GM12878 (cell line): ENCODE results near the gene LUZP2. TPM values are rescaled to one million over a fixed set of nuclear protein-coding genes. Genes with fewer than 3 reads are reported as not detected.

Source experiments
- ATAC-seq: fragments of 200-7000 bp; cut with Tn5 transposase; 3 replicates; pipeline ENCODE4 v1.9.1; 2020; ENCODE audit warnings: mild to moderate bottlenecking, moderate library complexity
- BruUV-seq: library from RNA; stranded (reverse); fragments of 400-500 nt; replicated peaks from 2 replicates; lab custom pipeline; 2021; lab: Mats Ljungman, UMichigan
- CTCF ChIA-PET: fragments of 300-600 bp; sonication (Branson Sonifier 250); formaldehyde crosslinking; extraction: SDS; loops from one replicate; lab custom pipeline; 2021; ENCODE audit warnings: inconsistent platforms; lab: Yijun Ruan, JAX
- POLR2A ChIA-PET: fragments of 350-600 bp; formaldehyde crosslinking; extraction: SDS; loops from one replicate; lab custom pipeline; 2021; ENCODE audit warnings: inconsistent platforms; lab: Charles Lee
- RAD21 ChIA-PET: fragments of 300-600 bp; sonication (Branson Sonifier 250); formaldehyde crosslinking; loops from one replicate; lab custom pipeline; 2023; ENCODE audit warnings: antibody characterized with exemption; ENCODE audit not compliant: unreplicated experiment; lab: Charles Lee
- SMC1A ChIA-PET: fragments of 300-600 bp; sonication (Branson Sonifier 250); formaldehyde crosslinking; loops from one replicate; lab custom pipeline; 2023; ENCODE audit not compliant: unreplicated experiment, uncharacterized antibody; lab: Charles Lee
- DNase-seq: peaks from one replicate; pipeline ENCODE4 v3.0.0-alpha.2; 2011; ENCODE audit warnings: low read depth, low spot score
- FAIRE-seq: peaks from 3 replicates; lab custom pipeline; 2011; peaks lifted over from hg19 to GRCh38; lab: Jason Lieb, UNC
- H2AFZ ChIP-seq: 2 replicates; pipeline ENCODE4 v1.6.0; 2011; ENCODE audit warnings: low read depth, low read length, control low read depth; ENCODE audit not compliant: control insufficient read depth
- H3K27ac ChIP-seq: 2 replicates; pipeline ENCODE4 v1.5.1; 2011; ENCODE audit warnings: control low read depth; ENCODE audit not compliant: control insufficient read depth, insufficient read depth
- H3K27me3 ChIP-seq, 2 experiments: replicated peaks in 1 of 2; 2 replicates each; pipeline versions ENCODE4 v1.6.0 to v1.6.1; 2011; ENCODE audit warnings: low read length in 1 of 2; ENCODE audit not compliant: control insufficient read depth in 2 of 2, insufficient read depth in 2 of 2
- H3K36me3 ChIP-seq, 2 experiments: 2 replicates each; pipeline ENCODE4 v1.5.1; 2011; ENCODE audit warnings: low read length in 1 of 2; ENCODE audit not compliant: control insufficient read depth in 2 of 2, insufficient read depth in 2 of 2
- H3K4me1 ChIP-seq: 2 replicates; pipeline ENCODE4 v1.6.1; 2011; ENCODE audit warnings: mild to moderate bottlenecking, low read length, moderate library complexity, mixed read lengths; ENCODE audit not compliant: control insufficient read depth, insufficient read depth
- H3K4me2 ChIP-seq: 2 replicates; pipeline ENCODE4 v1.6.0; 2011; ENCODE audit warnings: control low read depth; ENCODE audit not compliant: control insufficient read depth, insufficient read depth
- H3K4me3 ChIP-seq: fragments of 200-600 bp; sonication (generic); 2 replicates; pipeline ENCODE4 v1.5.1; 2016
- H3K79me2 ChIP-seq: 2 replicates; pipeline ENCODE4 v1.6.0; 2011; ENCODE audit warnings: low read length; ENCODE audit not compliant: control insufficient read depth, insufficient read depth
- H3K9ac ChIP-seq: 2 replicates; pipeline ENCODE4 v1.8.0; 2011; ENCODE audit warnings: low read length, control low read depth, mixed read lengths; ENCODE audit not compliant: control insufficient read depth, insufficient read depth
- H3K9me3 ChIP-seq: replicated peaks from 3 replicates; pipeline ENCODE4 v1.5.1; 2011; ENCODE audit warnings: mild to moderate bottlenecking, low read length; ENCODE audit not compliant: control insufficient read depth, insufficient read depth
- H4K20me1 ChIP-seq: 2 replicates; pipeline ENCODE4 v1.6.0; 2011; ENCODE audit not compliant: control insufficient read depth, insufficient read depth
- BRCA1 ChIP-seq: IDR thresholded peaks from 2 replicates; pipeline ENCODE4 v1.6.1; 2011; ENCODE audit warnings: low read depth, low read length, improper control_type of control experiment
- CEBPB ChIP-seq, 2 experiments: fragments of 150-350 bp in 1 of 2; IDR thresholded peaks; 2 replicates each; pipeline ENCODE4 v1.6.1; 2012 to 2014; ENCODE audit warnings: low read depth in 2 of 2, low read length in 2 of 2, borderline replicate concordance in 1 of 2, inconsistent platforms in 1 of 2
- CHD4 ChIP-seq: fragments of 200-600 bp; sonication (generic); IDR thresholded peaks from 2 replicates; pipeline ENCODE4 v1.6.1; 2016; ENCODE audit warnings: mild to moderate bottlenecking
- GATAD2B ChIP-seq: fragments of 450-650 bp; conservative IDR thresholded peaks from 2 replicates; pipeline ENCODE4 v1.6.1; 2017; ENCODE audit warnings: low read depth, mild to moderate bottlenecking, moderate library complexity
- IRF4 ChIP-seq: IDR thresholded peaks from 2 replicates; pipeline ENCODE4 v1.6.1; 2011; ENCODE audit warnings: low read depth, low read length
- JUND ChIP-seq: IDR thresholded peaks from 2 replicates; pipeline ENCODE4 v1.6.1; 2012; ENCODE audit warnings: low read depth, mild to moderate bottlenecking, low read length, improper control_type of control experiment, moderate library complexity
- NFIC ChIP-seq: IDR thresholded peaks from 2 replicates; pipeline ENCODE4 v1.6.1; 2012; ENCODE audit warnings: low read depth, mild to moderate bottlenecking, inconsistent platforms, low read length, moderate library complexity
- NR2C2 ChIP-seq: IDR thresholded peaks from 2 replicates; pipeline ENCODE4 v1.6.1; 2011; ENCODE audit warnings: borderline replicate concordance, low read depth; ENCODE audit not compliant: control insufficient read depth, insufficient read length
- NR2F1 ChIP-seq: fragments of 450-650 bp; conservative IDR thresholded peaks from 2 replicates; pipeline ENCODE4 v1.6.1; 2017; ENCODE audit warnings: mild to moderate bottlenecking
- PAX5 ChIP-seq: IDR thresholded peaks from 2 replicates; pipeline ENCODE4 v1.6.1; 2011; ENCODE audit warnings: low read depth, low read length, borderline replicate concordance
- ZBED1 ChIP-seq: IDR thresholded peaks from 2 replicates; pipeline ENCODE4 v1.6.1; 2016; ENCODE audit warnings: borderline replicate concordance
- ZNF217 ChIP-seq: fragments of 450-650 bp; IDR thresholded peaks from 2 replicates; pipeline ENCODE4 v1.6.1; 2017; ENCODE audit warnings: antibody characterized with exemption, mild to moderate bottlenecking
- ZNF274 ChIP-seq: IDR thresholded peaks from one replicate; pipeline ENCODE4 v1.8.0; 2011; ENCODE audit not compliant: insufficient read length, insufficient read depth
- WGBS: methylation state at CpG from one replicate; pipeline ENCODE4 v1.1.6; 2016; ENCODE audit warnings: low lambda C conversion rate; ENCODE audit not compliant: insufficient replicate concordance, insufficient coverage; ENCODE audit errors: missing lambda C conversion rate; 5-methylcytosine and 5-hydroxymethylcytosine counted together
- in situ Hi-C: fragments of 300-500 bp; cut with MboI; formaldehyde crosslinking; loops from 9 replicates; pipeline ENCODE4 v1.14.3; 2018; ENCODE audit warnings: mixed read lengths
- intact Hi-C: fragments of 100-400 bp; cut with micrococcal nuclease; formaldehyde crosslinking; loops from one replicate; pipeline ENCODE4 v1.14.2; 2022; ENCODE audit not compliant: unreplicated experiment
- polyA plus RNA-seq, 11 experiments: library from polyadenylated mRNA; depleted of rRNA in 4 of 11; unstranded in 6 of 11; stranded (reverse) in 5 of 11; fragments of >200 nt; fragmentation: Nextera tagmentation in 4 of 11; fragmentation: Illumina TruSeq in 1 of 11; extraction: Ambion mirVana in 4 of 11; extraction: Trizol in 1 of 11; gene quantifications; 1 replicate in 1 of 11; 2 replicates in 10 of 11; pipeline versions ENCODE4 v1.2.1 to v1.2.3, GENCODE V29; 2011 to 2016; ENCODE audit warnings: inconsistent platforms in 2 of 11, missing spikeins in 2 of 11, low read depth in 1 of 11
- total RNA-seq, 4 experiments: library from RNA; depleted of rRNA in 3 of 4; stranded (reverse); fragments of >200 nt in 3 of 4; fragmentation: Illumina TruSeq in 1 of 4; extraction: Trizol in 1 of 4; gene quantifications; 2 replicates each; pipeline versions ENCODE4 v1.2.1 to v1.2.3, GENCODE V29; 2013 to 2021
- TF ChIP-seq, protein P1 (sequence below): fragments of 450-650 bp; conservative IDR thresholded peaks from 2 replicates; pipeline ENCODE4 v1.6.1; 2017; ENCODE audit warnings: mild to moderate bottlenecking, moderate library complexity
- TF ChIP-seq, protein P2 (sequence below): IDR thresholded peaks from 2 replicates; pipeline ENCODE4 v1.6.1; 2012; ENCODE audit warnings: improper control_type of control experiment, low read depth, low read length; ENCODE audit not compliant: insufficient replicate concordance
- TF ChIP-seq, protein P3 (sequence below), 3 experiments: IDR thresholded peaks in 2 of 3; conservative IDR thresholded peaks in 1 of 3; 2 replicates each; pipeline ENCODE4 v1.5.1; 2011; ENCODE audit warnings: low read depth in 3 of 3, low read length in 3 of 3, mild to moderate bottlenecking in 3 of 3, control low read depth in 2 of 3, moderate library complexity in 2 of 3, inconsistent platforms in 1 of 3, mixed read lengths in 1 of 3; ENCODE audit not compliant: control insufficient read depth in 2 of 3, insufficient read depth in 1 of 3; ENCODE audit errors: extremely low read depth in 1 of 3

The LUZP2 gene
- total and polyA plus RNA-seq, 10 of the 15 experiments (the other 5 are each of a cell fraction or from before 2014, with no cell fraction given) = not detected

DNA sequence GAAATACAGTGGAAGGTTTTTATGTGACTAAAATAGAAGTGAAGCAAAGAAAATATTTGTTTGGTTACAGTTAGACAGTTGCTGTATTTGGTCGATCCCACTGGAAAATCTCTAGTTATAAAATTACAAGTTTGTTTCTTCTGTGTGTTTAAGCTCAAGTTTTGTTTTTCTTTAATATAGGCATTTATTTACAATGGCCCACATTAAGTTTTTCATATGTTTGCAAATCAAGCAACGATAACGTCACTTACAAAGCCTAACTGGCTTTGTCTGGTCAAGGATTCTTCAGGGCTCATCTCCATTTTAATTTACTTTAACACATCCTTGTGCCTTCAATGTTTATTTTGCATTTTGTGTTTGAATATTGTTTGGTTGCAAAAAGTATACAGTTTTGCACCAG lies 270.6 kb downstream of the LUZP2 start:
- Histone ChIP-seq H3K9me3 (no peaks in the 10 kb centered on the region), H3K27me3 (no peaks in the 10 kb centered on the region), H3K27ac (no peak overlapping the region), H3K4me3 (no peak overlapping the region), H3K36me3 (no peaks in the 10 kb centered on the region), H3K4me2 (no peak overlapping the region), H4K20me1 (no peaks in the 10 kb centered on the region)
- WGBS = 63% methylated on average over 3 of the region's 3 CpGs
- BruUV-seq = no TSS peak
- DNase-seq (no peak), FAIRE-seq (no peak), ATAC-seq (no peak)
- in situ Hi-C loops = no loop called here
- ChIA-PET CTCF (no interaction called here), POLR2A (no interaction called here), SMC1A (no interaction called here)
- TF ChIP-seq NR2F1 = no peak
- no peak for TF ChIP-seq CEBPB (IDR thresholded peaks at IDR 0.05; ENCODE audit: borderline replicate concordance in 1 of 2, low read depth in 2 of 2, low read length in 2 of 2)
- no peak for TF ChIP-seq ZBED1
- TF ChIP-seq ZNF217 = no peak
- TF ChIP-seq ZNF274 = no peak
- TF ChIP-seq NR2C2 = no peak
- no peak for TF ChIP-seq IRF4
- TF ChIP-seq, protein P1, sequence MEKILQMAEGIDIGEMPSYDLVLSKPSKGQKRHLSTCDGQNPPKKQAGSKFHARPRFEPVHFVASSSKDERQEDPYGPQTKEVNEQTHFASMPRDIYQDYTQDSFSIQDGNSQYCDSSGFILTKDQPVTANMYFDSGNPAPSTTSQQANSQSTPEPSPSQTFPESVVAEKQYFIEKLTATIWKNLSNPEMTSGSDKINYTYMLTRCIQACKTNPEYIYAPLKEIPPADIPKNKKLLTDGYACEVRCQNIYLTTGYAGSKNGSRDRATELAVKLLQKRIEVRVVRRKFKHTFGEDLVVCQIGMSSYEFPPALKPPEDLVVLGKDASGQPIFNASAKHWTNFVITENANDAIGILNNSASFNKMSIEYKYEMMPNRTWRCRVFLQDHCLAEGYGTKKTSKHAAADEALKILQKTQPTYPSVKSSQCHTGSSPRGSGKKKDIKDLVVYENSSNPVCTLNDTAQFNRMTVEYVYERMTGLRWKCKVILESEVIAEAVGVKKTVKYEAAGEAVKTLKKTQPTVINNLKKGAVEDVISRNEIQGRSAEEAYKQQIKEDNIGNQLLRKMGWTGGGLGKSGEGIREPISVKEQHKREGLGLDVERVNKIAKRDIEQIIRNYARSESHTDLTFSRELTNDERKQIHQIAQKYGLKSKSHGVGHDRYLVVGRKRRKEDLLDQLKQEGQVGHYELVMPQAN = no peak
- no peak for TF ChIP-seq NFIC
- TF ChIP-seq JUND = no peak
- no peak for TF ChIP-seq CHD4
- TF ChIP-seq PAX5 = no peak
- TF ChIP-seq, protein P2, sequence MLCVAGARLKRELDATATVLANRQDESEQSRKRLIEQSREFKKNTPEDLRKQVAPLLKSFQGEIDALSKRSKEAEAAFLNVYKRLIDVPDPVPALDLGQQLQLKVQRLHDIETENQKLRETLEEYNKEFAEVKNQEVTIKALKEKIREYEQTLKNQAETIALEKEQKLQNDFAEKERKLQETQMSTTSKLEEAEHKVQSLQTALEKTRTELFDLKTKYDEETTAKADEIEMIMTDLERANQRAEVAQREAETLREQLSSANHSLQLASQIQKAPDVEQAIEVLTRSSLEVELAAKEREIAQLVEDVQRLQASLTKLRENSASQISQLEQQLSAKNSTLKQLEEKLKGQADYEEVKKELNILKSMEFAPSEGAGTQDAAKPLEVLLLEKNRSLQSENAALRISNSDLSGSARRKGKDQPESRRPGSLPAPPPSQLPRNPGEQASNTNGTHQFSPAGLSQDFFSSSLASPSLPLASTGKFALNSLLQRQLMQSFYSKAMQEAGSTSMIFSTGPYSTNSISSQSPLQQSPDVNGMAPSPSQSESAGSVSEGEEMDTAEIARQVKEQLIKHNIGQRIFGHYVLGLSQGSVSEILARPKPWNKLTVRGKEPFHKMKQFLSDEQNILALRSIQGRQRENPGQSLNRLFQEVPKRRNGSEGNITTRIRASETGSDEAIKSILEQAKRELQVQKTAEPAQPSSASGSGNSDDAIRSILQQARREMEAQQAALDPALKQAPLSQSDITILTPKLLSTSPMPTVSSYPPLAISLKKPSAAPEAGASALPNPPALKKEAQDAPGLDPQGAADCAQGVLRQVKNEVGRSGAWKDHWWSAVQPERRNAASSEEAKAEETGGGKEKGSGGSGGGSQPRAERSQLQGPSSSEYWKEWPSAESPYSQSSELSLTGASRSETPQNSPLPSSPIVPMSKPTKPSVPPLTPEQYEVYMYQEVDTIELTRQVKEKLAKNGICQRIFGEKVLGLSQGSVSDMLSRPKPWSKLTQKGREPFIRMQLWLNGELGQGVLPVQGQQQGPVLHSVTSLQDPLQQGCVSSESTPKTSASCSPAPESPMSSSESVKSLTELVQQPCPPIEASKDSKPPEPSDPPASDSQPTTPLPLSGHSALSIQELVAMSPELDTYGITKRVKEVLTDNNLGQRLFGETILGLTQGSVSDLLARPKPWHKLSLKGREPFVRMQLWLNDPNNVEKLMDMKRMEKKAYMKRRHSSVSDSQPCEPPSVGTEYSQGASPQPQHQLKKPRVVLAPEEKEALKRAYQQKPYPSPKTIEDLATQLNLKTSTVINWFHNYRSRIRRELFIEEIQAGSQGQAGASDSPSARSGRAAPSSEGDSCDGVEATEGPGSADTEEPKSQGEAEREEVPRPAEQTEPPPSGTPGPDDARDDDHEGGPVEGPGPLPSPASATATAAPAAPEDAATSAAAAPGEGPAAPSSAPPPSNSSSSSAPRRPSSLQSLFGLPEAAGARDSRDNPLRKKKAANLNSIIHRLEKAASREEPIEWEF = no peak
- no peak for TF ChIP-seq BRCA1
- TF ChIP-seq GATAD2B = no peak
- TF ChIP-seq, protein P3, sequence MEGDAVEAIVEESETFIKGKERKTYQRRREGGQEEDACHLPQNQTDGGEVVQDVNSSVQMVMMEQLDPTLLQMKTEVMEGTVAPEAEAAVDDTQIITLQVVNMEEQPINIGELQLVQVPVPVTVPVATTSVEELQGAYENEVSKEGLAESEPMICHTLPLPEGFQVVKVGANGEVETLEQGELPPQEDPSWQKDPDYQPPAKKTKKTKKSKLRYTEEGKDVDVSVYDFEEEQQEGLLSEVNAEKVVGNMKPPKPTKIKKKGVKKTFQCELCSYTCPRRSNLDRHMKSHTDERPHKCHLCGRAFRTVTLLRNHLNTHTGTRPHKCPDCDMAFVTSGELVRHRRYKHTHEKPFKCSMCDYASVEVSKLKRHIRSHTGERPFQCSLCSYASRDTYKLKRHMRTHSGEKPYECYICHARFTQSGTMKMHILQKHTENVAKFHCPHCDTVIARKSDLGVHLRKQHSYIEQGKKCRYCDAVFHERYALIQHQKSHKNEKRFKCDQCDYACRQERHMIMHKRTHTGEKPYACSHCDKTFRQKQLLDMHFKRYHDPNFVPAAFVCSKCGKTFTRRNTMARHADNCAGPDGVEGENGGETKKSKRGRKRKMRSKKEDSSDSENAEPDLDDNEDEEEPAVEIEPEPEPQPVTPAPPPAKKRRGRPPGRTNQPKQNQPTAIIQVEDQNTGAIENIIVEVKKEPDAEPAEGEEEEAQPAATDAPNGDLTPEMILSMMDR (IDR thresholded peaks at IDR 0.05 in 2 of 3, conservative IDR thresholded peaks at IDR 0.05 in 1 of 3; ENCODE audit: control insufficient read depth in 2 of 3, extremely low read depth in 1 of 3, insufficient read depth in 1 of 3, low read depth in 3 of 3, low read length in 3 of 3) = no peak
- TF ChIP-seq, all 136 proteins: peak for 0
- Histone ChIP-seq H2AFZ (no peak overlapping the region), H3K9ac (no peak overlapping the region), H3K4me1 (no peaks in the 10 kb centered on the region), H3K79me2 (no peaks in the 10 kb centered on the region)
- RAD21 ChIA-PET = no interaction called here
- intact Hi-C loops = no loop called here
